HepG2 (cell line): ENCODE results near the gene CST3. TPM values are rescaled to one million over a fixed set of nuclear protein-coding genes. Genes with fewer than 3 reads are reported as not detected.

Source experiments
- ATF2 ChIP-seq: sonication (generic); formaldehyde crosslinking; IDR thresholded peaks from 2 replicates; pipeline ENCODE4 v1.4.0; 2020; ENCODE audit warnings: missing genetic modification reagents
- ATF4 ChIP-seq, 2 experiments: fragments of 450-650 bp in 1 of 2; sonication (generic) in 1 of 2; formaldehyde crosslinking; IDR thresholded peaks; 2 replicates each; pipeline versions ENCODE4 v1.5.0 to v1.8.0; 2020 to 2022; ENCODE audit warnings: mild to moderate bottlenecking in 1 of 2, missing genetic modification reagents in 1 of 2
- ATF7 ChIP-seq, 2 experiments: fragments of 450-650 bp in 1 of 2; sonication (generic) in 1 of 2; formaldehyde crosslinking in 1 of 2; IDR thresholded peaks; 2 replicates each; pipeline versions ENCODE4 v1.4.0 to v1.6.1; 2016 to 2020; ENCODE audit warnings: antibody characterized with exemption in 1 of 2, mild to moderate bottlenecking in 1 of 2, missing genetic modification reagents in 1 of 2
- CCDC6 ChIP-seq: sonication (generic); formaldehyde crosslinking; IDR thresholded peaks from 2 replicates; pipeline ENCODE4 v1.8.1; 2022; ENCODE audit warnings: mild to moderate bottlenecking, missing genetic modification reagents, moderate library complexity
- DNMT3B ChIP-seq: conservative IDR thresholded peaks from 2 replicates; pipeline ENCODE4 v1.6.1; 2016; ENCODE audit warnings: missing biosample characterization, control low read depth
- HNRNPLL ChIP-seq: fragments of 200-400 bp; formaldehyde crosslinking; IDR thresholded peaks from 2 replicates; pipeline ENCODE4 v1.6.1; 2017; ENCODE audit warnings: mild to moderate bottlenecking, low read depth, low read length; ENCODE audit not compliant: poor library complexity, severe bottlenecking
- HOXA5 ChIP-seq: sonication (generic); formaldehyde crosslinking; IDR thresholded peaks from 2 replicates; pipeline ENCODE4 v1.4.0; 2020; ENCODE audit warnings: missing genetic modification reagents
- ISL2 ChIP-seq: sonication (generic); formaldehyde crosslinking; IDR thresholded peaks from 2 replicates; pipeline ENCODE4 v1.5.0; 2020; ENCODE audit warnings: missing genetic modification reagents
- PLRG1 ChIP-seq: fragments of 450-650 bp; conservative IDR thresholded peaks from 2 replicates; pipeline ENCODE4 v1.6.1; 2016
- SPEN ChIP-seq: sonication (generic); formaldehyde crosslinking; IDR thresholded peaks from 2 replicates; pipeline ENCODE4 v1.5.1; 2020; ENCODE audit warnings: low read depth, mild to moderate bottlenecking, missing genetic modification reagents
- TBX2 ChIP-seq: sonication (generic); formaldehyde crosslinking; IDR thresholded peaks from 2 replicates; pipeline ENCODE4 v1.5.0; 2020; ENCODE audit warnings: missing genetic modification reagents, mild to moderate bottlenecking, borderline replicate concordance
- ZBTB38 ChIP-seq: sonication (generic); formaldehyde crosslinking; IDR thresholded peaks from 2 replicates; pipeline ENCODE4 v1.5.1; 2020; ENCODE audit warnings: mild to moderate bottlenecking, missing genetic modification reagents
- ZBTB8A ChIP-seq: sonication (generic); formaldehyde crosslinking; IDR thresholded peaks from 2 replicates; pipeline ENCODE4 v1.4.0; 2020; ENCODE audit warnings: mild to moderate bottlenecking, low read depth, missing genetic modification reagents, borderline replicate concordance
- ZC3H4 ChIP-seq: sonication (generic); formaldehyde crosslinking; IDR thresholded peaks from 2 replicates; pipeline ENCODE4 v1.4.0; 2020; ENCODE audit warnings: missing genetic modification reagents, borderline replicate concordance
- ZNF318 ChIP-seq: sonication (generic); formaldehyde crosslinking; IDR thresholded peaks from 2 replicates; pipeline ENCODE4 v1.4.0; 2020; ENCODE audit warnings: mild to moderate bottlenecking, missing genetic modification reagents
- ZZZ3 ChIP-seq: sonication (generic); formaldehyde crosslinking; IDR thresholded peaks from 2 replicates; pipeline ENCODE4 v1.4.0; 2020; ENCODE audit warnings: missing genetic modification reagents, mild to moderate bottlenecking, borderline replicate concordance
- polyA plus RNA-seq, 8 experiments: library from polyadenylated mRNA; depleted of rRNA in 3 of 8; stranded (reverse) in 7 of 8; unstranded in 1 of 8; fragments of >200 nt; fragmentation: Illumina TruSeq in 4 of 8; extraction: Trizol in 4 of 8; gene quantifications; 2 replicates each; pipeline versions ENCODE4 v1.2.1 to v1.2.3, GENCODE V29; 2011 to 2016; ENCODE audit warnings: low read depth in 4 of 8, missing spikeins in 1 of 8, mixed read lengths in 1 of 8; ENCODE audit not compliant: insufficient read depth in 1 of 8
- total RNA-seq, 5 experiments: library from RNA; depleted of rRNA; stranded (reverse); fragments of >200 nt; fragmentation: Illumina TruSeq; extraction: Trizol; gene quantifications; 2 replicates each; pipeline ENCODE4 v1.2.3, GENCODE V29; 2016; ENCODE audit warnings: low read depth in 1 of 5
- TF ChIP-seq, protein P1 (sequence below): IDR thresholded peaks from 2 replicates; pipeline ENCODE4 v1.6.1; 2016; ENCODE audit warnings: low read depth, borderline replicate concordance

Gene CST3
- total and polyA plus RNA-seq, 2 of the 13 experiments (the other 11 are each of a cell fraction or from before 2014, with no cell fraction given), result 690 to 1,005 TPM

DNA sequence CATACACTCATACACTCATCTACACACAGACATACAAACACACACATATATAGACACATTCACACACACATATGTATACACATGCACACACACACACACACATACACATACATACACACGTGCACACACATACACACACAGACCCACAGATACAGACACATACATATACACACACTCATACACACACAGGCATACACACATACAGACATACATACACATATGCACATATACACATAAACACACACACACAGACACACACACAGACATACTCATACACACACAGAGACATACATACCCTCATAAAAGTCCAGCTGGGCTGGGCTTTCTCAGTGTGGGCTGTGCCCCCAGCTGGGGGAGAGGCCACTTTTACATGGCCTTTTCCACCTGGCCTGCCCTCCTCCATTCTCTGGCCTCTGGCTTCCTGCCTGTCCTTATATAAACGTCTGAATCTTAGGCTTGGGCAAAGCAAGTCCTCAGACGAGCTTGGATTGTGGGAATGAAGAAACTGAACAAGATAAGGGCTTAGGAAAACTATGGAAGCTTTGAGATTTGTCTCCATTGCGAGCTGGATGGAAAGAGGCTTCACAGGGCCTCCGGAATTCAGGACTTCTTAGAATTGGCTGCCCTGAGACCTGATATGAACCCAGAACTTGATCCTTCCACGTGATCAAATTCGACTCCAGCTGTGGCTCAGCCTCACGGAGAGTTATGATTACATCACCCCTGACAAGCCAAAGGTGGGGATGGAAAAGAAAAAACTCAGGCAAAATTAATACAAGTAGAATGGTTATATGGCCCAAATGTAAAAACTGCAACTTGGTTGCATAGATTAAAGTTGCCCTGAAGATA, 22.5 kb upstream of the CST3 start (continued):
- peak; percentile 51; the same call in 1 of the 2 replicates for TF ChIP-seq ATF7 (IDR thresholded peaks at IDR 0.05)
- TF ChIP-seq ATF7 (CRISPR knock-in tag; IDR thresholded peaks at IDR 0.05), result no peak
- TF ChIP-seq ZZZ3 (CRISPR knock-in tag), result 0 out of 2 replicates have a peak, but pooled peaks have one; percentile 42
- TF ChIP-seq HNRNPLL, result no peak
- peak in 1 of 2 experiments; percentile 91; a peak in 2 of 4 replicates for TF ChIP-seq ATF4 (CRISPR knock-in tag; IDR thresholded peaks at IDR 0.05)
- TF ChIP-seq ATF2 (CRISPR knock-in tag), result peak; percentile 68; the same call in 1 of the 2 replicates
- TF ChIP-seq HOXA5, result peak; percentile 32; the same call in 1 of the 2 replicates
- no peak for TF ChIP-seq DNMT3B (CRISPR knock-in tag)
- TF ChIP-seq ISL2 (CRISPR knock-in tag), result peak; percentile 35; the same call in 1 of the 2 replicates
- TF ChIP-seq, protein P1, sequence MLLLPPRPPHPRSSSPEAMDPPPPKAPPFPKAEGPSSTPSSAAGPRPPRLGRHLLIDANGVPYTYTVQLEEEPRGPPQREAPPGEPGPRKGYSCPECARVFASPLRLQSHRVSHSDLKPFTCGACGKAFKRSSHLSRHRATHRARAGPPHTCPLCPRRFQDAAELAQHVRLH (CRISPR knock-in tag), result peak; percentile 68; the same call in 1 of the 2 replicates
- 0 out of 2 replicates have a peak, but pooled peaks have one; percentile 26 for TF ChIP-seq ZBTB8A (CRISPR knock-in tag)
- peak; percentile 33; the same call in 1 of the 2 replicates for TF ChIP-seq SPEN
- TF ChIP-seq CCDC6 (CRISPR knock-in tag), result peak; percentile 51
- TF ChIP-seq ZBTB38 (CRISPR knock-in tag), result no peak
- TF ChIP-seq PLRG1, result peak; percentile 79; the same call in 1 of the 2 replicates
- TF ChIP-seq TBX2 (CRISPR knock-in tag), result peak; percentile 21
- peak; percentile 62; the same call in 1 of the 2 replicates for TF ChIP-seq ZC3H4 (CRISPR knock-in tag)
- TF ChIP-seq ZNF318, result 0 out of 2 replicates have a peak, but pooled peaks have one; percentile 37
